Fibroblast of upper back skin (primary cell): ENCODE measurements around the gene MAST4.

Experiments
- DNase-seq: peaks from one replicate; pipeline ENCODE4 v3.0.0-alpha.2; 2013

Gene MAST4

DNA sequence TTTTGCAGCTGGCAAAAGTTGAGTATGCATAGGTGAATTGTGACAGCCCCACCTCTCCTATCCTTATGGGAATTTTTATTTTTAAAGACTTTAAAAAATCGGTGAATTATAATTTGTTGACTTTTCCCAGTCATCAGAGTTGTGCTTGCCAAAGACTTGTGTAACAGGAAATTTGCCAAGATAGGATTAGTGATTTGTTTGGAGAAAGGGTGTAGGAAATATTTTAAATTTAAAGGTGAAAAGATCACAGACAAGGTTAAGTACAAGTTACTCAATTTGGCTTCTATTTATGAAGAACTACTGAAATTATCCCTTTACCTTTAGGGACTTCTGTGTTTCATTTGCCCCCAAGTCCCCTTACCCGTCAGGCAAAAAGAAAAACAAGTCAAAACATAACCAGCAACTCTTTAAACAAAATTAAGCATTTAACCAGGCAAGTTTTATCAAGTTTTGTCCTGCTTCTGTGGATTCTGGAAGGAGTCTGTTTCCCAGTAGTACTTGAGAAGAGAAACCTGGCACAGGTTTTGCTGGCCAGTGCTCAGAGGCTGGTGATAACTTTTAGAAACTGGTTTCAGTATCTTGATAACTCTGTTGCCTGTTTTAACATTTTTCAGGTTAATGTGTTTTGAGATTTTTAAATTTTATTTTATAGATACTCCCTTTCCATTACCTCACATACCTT lies 285.4 kb downstream of the MAST4 start:
- no peak for DNase-seq

DNA sequence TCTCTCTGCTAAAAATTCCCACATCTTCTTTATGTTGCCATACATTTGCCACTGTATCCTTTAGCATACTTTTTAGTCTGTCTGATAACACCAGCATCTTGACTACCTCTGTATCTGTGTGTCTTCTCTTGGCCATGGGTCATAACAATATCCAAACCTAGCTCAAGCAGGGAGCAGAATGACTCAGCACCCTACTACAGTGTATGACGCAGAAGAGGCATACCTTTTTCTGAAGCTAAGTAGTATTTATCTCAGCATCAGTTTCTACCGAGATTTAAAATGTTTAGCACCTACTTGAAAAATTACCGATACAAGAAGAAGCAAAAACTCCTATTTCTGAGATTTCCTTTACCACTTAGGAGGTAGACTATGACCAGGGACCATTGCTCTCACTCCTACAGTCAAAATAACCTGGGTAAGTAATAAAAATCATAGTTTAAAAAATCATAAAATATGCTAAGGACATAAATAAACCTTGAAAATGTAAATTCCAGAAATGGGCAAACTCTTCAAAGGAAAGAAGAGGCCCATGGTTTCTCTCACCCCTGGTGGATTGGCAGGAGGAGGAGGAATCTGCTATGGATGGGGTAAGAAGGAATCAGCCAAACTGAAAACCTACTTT lies 286.5 kb downstream of the MAST4 start:
- no peak for DNase-seq

DNA sequence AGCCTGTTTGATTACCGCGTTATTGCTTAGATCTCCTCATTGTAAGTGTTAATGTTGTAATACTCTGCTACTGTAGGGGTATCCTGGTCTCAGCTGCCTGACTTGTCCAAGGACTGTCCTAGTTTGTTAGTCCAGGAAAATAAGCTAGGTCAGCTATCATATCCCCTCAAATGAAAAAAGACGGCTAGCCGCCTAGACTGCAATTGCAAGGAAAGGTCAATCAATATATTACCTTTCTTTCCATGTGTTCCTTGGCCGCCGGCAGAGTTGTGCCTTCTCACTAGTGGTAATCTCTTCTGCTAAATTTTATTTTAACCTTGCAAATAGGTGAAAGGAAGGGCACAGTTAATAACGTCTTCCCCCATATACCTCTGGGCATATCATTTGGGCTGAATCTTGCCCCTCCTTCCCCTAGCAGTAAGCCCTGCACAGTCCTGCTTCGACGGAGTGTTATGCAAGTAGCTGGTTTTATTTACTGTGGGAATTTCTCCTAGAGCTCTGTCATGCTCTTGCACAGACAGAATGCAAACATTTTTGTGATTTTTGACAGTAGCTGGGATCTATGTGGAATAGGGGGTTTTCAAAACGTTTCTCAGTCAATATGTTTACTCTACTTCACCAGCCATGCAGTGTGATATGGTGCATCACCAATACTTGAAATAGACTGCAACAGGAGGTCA lies 288.5 kb downstream of the MAST4 start:
- DNase-seq = no peak

DNA sequence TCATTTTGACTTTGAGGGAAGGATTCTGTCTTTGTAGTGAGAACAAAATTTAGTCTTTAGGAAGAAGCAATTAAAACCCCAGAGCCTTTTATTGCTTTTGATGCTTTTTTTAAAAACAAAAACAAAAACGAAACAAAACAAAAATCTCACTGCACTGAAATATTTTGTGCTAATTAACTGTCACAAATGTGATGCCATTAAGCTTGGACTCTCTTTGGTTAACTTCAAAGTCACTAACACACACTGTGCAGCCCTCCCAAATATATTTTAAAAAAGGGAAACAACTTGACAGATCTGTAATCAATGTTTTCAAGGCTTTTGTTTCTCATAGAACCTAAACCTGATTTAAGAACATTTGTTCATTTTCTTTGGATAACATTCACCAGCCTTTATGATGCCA lies 290.7 kb downstream of the MAST4 start:
- no peak for DNase-seq

DNA sequence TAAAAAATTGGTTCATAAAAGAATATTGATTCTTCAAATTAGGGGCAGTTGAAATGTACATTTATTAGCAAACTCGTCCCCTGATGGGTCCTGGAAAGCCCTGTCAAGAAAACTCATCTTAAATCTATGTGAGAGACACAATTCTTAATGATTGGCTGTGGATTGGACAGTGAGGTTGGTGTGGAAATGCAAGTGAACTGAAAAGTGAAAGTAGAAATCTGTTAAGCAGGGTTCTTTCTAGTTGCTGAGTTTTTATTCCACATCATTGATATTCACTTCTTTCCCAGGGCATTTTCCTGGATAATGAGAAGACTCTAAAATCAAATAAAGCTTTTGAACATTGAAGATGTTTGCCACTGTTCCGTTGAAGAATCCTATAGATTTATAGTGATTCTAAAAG lies 292.4 kb downstream of the MAST4 start:
- no peak for DNase-seq

DNA sequence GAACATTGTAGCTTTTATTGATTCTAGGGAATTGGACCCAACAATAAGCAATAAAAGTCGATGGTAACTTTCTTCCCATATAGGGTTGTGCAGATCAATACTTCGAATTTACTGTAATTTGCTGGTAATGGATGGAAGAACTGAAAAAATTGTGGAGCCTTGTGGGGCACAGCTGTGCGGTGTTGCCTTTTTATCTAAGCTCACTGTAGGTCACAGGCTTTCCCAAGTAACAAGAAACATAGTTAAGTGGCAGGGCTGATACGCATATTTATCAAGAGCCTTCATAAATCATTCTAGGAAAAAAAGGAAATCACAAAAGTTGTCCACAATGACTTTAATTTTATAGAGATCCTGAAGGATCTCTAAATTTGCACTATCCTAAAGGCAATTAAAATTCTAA lies 292.9 kb downstream of the MAST4 start:
- no peak for DNase-seq

DNA sequence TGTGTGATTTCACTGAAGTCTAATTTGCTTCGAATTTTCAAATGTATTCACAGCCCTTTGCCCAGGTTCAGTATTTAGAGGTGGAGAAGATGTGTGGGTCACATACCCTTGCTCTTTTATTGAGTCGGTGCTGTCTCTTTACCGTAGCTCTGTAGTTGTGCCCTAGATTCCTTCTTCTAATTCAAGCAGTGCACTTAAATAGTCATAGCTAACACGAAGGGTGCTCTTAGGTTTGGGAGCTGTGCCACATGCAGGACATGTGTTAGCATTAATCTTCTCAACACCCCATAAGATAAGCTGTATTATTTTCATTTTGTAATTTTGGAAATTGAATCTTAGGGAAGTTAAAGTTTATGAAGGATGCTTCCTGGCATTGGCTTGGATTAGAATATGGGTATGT lies 293.3 kb downstream of the MAST4 start:
- no peak for DNase-seq

DNA sequence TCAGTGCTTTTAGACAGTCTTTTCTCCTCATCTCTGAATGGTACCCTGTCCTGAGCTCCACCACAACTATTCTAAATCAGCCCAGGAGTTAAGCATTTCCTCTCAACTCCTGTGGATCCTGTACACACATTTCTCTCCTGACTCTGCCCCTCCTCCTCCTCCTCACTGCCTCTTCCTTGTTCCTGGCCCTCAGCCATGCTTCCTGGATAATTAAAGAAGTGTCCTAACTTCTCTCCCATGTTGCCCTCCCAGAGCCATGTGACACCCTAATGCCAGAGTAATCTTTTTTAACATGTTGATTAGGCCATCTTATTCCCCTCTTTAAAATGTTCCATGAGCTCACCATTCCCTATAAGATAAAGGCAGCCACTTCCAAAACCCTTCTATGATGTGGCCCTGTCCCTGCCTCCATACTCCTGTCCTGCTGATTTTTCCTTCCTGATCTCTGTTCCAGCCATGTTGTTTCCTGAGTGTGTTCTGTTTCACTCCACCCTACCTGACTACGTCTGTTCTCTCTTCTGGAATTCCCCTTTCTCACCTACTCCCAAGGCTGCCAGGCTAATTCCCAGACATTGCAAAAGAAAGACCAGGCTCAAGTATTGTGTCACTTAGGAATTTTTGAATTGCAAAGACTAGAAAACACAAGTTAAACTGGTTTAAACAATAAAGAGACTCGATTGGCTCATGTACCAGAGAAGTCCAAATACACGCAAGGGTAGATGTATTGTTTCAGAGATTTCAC lies 295.2 kb downstream of the MAST4 start:
- peak; percentile 14 for DNase-seq

DNA sequence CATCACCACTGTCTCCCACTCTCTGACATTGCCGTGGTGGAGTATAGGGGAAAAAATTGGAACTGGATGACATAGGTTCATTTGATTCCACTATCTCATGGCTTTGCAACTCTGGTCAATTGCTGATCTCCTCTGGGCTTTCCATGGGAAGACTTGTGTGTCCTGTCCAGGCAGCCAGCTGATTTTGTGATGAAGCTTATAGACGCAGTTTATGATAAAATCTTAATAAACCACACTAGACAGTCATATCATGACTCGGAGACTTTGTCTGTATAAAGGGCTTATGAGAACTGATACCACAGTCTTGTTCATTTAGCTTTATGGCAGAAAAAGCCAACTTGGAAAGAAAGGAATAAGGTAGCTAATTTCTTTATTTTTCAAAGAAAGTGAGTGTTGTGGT lies 296.5 kb downstream of the MAST4 start:
- DNase-seq = peak; percentile 13

DNA sequence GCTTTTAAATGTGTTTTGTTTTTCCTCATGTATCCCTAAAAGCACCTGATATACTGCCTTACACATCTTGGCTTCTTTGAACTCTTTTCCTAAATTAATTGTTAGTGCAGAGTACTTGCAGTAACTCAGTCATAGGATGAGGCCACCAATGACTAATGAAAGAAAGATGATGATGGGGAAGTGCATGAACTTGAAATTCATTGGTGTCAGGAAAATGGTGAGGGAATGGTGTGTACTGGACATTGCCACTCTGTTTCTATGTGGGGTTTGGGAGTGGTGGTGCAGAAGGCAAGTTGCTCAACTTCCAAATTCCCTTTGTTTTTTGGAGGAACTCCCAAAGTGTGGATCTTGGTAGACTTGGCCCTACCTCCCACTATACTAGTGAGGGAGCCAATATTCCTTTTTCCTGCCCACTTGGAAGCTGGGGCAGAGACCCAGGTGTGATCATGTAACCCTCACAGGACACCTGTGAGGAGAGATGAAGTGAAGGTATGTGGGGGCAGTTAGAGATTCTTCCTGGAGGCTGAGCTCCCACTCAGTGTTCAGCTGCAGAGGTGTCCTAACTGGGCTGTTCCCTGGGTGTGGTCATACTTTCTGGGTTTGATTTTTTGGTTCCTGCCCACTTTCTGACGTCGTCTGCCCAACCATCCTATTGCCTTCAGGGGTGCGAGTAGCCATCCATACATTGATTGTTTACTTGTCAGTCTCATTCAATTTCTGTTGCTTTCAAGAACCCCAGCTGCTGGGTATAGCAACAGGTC lies 298.5 kb downstream of the MAST4 start:
- peak; percentile 14 for DNase-seq

DNA sequence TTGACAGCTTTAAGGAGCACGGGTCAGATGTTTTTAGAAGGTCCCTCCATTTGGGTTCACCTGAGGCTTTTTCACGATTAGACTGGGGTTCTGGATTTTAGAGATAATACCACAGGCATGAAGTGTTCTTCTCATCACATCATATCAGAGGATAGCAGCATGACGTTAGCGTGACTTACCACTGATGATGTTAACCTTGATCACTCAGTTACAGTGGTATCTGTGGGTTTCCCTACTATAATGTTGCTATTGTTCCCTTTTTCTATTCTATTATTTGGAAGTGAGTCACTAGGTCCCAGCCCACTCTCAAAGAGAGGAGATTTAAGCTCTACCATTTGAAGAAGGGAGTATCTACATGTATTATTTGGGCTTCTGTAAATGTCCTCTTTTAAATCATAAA lies 300.0 kb downstream of the MAST4 start:
- peak; percentile 24 for DNase-seq

DNA sequence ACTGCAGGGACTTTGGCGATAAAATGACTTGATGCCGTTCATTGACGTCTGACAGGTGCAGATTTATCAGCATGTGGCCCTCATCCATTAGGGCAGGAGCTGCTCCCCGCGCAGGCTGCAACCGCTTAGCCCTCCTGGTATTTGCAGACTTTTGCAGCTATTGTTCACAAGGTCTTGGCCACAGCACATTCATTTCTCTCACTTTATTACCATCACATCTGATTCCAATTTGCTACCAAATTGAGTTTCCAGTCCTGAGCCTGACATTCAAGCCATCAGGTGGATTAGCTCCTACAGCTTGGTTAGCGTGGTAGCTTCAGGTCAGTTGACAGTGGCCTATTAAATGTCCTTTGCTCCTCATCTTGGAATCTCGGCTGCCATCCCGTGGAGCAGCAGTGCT lies 301.2 kb downstream of the MAST4 start:
- DNase-seq = no peak

DNA sequence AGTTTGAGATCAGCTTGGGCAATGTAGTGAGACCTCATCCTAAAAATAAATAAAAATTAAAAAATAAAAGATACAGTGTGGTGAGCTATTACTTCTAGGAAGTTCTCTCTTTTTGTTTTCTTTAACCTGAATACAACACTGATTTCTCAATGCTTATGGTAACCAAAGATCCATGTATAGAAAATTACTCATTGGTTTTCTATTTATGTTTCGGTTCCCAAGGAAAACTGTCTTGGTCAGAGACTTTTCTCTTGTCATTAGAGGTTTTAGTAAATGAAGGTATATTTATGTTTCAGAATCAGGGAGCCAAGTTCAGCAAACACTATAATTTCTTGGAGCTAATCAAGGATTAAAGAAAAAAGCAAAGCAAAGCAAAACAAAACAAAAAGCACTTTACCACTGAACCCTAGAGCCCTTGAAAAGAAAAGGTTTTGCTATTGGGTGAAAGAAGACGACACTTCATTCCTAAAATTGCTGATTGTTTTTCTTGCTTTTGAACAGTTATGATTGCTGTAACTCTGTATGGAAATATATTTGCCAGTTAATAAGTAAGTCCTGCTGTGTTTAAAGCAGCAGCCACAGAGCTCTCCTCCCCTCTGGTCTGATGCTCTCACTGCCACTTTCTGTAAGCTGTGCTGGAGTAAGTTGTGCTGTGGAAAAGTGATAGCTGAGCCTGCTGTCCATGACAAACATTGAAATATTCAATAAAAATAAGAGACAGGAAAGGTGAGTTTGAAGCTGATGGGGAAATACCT lies 302.2 kb downstream of the MAST4 start:
- no peak for DNase-seq

DNA sequence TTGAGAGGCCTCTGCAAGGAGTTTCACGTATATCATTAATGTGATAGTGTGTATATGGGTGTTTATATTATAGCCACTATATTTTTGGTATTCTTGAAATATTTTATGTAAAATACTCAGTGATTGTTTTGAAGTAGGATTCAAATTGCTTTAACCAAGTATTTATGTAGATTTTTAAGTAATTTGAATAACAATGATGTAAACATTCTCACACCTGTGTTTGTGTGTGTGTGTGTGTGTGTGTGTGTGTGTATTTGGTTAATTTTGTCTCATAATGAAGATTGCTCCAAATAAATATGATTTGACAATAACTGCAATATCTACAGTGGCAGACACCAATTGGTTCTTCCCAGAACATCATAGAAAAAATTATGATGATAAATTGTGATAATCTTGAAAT lies 307.0 kb downstream of the MAST4 start:
- DNase-seq = no peak

DNA sequence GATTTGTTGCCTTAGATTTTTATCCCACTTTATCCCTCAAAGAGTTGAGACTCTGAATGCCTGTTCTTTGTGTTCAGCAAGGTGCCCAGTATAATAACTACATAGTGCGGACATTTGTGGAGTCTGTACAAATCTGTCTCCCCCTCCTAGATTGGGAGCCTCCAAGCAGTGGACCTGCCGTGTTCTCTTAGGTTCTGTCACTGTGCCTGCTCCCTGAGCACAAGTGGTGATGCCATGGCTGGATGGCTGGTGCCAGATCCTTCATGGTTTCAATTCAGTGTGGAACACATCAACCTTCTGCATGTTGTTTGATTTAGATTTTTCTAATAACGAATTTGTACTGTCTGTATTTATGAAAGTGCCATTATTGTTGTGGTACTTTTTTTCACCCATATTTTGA lies 307.5 kb downstream of the MAST4 start:
- DNase-seq = no peak

DNA sequence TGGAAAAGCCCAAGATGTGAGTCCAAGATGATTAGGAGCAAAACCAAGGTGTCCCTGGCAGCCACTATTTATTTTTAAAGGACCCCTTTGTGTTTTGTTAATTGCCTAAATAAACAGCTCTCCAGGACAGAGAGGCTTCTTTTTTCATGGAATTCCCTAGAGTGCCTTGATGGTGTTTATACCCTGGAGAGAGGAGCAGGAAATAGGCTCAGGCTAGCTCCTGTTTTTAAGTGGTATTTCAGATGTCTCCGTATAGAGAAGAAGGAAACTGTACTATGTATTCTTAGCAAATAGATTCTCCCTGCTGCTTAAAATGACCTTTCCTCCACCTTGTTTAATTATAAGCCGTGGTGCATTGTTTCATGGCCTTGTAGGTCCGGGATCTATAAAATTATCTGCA lies 308.0 kb downstream of the MAST4 start:
- no peak for DNase-seq

DNA sequence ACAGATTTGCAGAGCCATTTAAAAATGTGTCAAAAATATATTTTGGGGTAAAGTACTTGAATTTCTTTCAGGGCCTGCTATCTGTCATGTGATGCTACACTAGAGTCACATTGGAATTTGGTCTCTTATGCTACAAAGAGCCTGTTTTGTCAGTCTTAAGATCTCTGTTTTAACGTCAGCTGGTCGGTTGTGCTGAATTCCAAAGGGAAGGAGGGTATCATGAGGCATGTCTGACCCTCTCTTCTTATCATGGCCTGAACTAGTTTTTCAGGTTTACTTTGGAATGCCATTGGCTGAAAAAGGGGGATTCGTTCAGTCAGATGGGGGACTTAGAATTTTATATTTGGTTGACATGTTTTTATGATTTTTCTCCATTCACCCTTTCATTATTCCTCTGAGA lies 309.8 kb downstream of the MAST4 start:
- DNase-seq = no peak

DNA sequence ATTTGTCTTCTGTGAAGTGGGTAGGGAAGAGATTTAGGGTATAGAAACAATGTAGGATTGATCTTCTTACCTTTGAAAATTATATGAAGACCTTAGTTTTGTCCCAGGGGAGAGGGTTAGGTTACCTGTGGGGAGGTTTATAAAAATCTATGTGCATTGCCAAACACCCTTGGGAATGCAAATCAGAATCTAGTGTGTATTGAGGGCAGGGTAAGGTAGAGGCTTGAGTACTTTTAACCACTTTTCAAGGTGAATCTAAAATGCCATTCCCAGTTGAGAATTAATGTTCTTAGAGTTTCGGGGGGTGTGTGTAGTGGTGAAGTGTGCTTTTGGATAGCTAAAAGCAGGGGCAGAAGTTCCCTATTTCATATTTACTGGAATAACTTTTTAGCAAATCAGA lies 312.0 kb downstream of the MAST4 start:
- DNase-seq = no peak

DNA sequence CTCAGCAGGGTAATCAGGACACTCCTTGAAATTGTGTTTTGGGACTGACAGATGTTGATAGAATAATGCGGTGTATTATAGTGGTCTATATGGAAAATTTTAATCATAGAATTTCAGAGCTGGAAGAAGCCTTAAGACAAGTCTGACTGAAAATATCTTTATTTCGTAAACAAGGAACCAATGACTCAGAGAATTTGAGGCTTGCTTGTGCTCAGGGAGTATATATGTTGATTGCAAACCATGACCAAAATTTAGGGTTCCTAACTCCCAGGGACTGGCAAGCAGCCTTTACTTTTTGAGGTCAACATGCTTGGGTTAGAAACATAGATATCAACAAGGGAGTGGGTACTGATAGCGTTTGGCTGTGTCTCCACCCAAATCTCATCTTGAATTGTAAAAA lies 313.2 kb downstream of the MAST4 start:
- DNase-seq = no peak

DNA sequence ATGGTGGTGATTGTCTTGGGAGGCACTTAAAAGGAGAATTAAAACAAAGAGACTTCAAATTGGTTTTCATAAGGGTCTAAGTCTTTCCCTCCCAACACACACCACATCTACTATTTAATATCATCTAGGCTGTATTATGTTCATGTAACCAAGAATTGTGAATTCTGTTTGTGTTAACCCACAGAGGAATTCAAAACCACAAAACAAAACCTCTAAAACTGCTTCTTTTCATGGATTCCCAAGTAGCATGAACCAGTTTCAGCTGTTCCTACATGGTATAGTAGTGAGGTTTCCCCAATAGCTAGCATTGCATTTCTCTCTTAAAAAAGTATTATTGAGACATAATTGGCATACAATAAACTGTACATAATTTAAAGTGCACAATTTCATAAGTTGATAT lies 316.6 kb downstream of the MAST4 start:
- no peak for DNase-seq

DNA sequence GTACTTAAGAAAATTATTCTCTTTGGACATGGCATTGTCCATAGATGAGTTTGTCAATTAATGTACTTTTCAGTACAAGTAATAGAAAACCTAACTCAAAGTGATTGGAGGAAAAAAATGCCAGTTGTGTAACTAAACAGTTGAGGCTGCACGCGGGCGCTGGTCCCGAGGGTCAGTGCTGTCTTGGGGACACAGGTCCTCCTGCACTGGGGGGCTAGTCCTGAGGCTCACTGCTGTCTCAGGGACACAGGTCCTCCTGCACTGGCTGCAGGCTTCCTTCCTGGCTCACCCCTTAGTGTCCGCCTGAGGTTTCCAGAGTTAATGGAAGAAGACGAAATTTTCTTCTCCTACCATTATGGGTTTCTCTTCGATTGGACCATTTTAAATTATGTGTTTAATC lies 319.3 kb downstream of the MAST4 start:
- DNase-seq = no peak

DNA sequence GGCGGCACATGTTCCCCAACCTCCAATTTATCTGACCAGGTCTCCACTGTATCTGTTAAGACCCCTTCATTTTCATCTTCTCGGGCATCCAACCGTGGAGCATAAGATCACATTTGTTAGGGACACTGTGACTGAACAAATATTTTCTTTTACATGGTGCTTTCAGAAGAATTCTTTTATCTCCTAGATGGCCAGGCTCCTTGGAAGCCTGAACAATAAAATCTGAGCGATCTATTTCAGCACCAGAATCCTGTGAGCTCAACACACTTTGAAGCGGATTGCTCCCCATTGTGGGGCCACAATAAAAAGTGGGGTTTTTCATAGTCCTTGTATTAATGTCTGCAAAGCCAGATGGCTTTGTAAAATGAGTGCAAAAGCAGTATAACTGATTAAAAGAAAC lies 326.7 kb downstream of the MAST4 start:
- DNase-seq = no peak
